NT2/D1 (cell line): Measurements from ENCODE around the gene RNF180.

Experiments used
- SUZ12 ChIP-seq: IDR thresholded peaks from 2 replicates; pipeline ENCODE4 v1.6.1; 2011; ENCODE audit not compliant: insufficient read length, insufficient read depth; ENCODE audit errors: extremely low read depth
- YY1 ChIP-seq: IDR thresholded peaks from 2 replicates; pipeline ENCODE4 v1.6.1; 2011; ENCODE audit not compliant: insufficient read length, insufficient read depth
- ZNF274 ChIP-seq: IDR thresholded peaks from 2 replicates; pipeline ENCODE4 v1.6.1; 2011; ENCODE audit warnings: mild to moderate bottlenecking, low read depth, low read length

- no peak for TF ChIP-seq SUZ12
- TF ChIP-seq ZNF274: no peak
- no peak for TF ChIP-seq YY1
These were observed 41.0 kb downstream of the RNF180 start for GRCh38 chr5:64206653-64207052.
